ENCODE results near the gene GFRA1. TPM values are rescaled to one million over a fixed set of nuclear protein-coding genes. Genes with fewer than 3 reads are reported as not detected.

GFRA1 gene
- polyA plus RNA-seq, 3 donors: not detected

- no peaks in the 10 kb centered on the region for H4K20me1 ChIP-seq (ENCODE audit: insufficient read depth, low read length)
- Mint-ChIP-seq H3K36me3 (no peaks in the 10 kb centered on the region), H3K4me3 (no peak overlapping the region), H3K27ac (no peak overlapping the region), H3K9me3 (peaks cover 0 to 4% (median 0%) of the 10 kb centered on the region in 7 donors), H3K27me3 (ENCODE audit: low read depth in 3 of 3) (peaks cover 0 to 2% (median 0%) of the 10 kb centered on the region in 3 donors), H3K4me1 (no peaks in the 10 kb centered on the region)
- H3K79me2 ChIP-seq (ENCODE audit: insufficient read depth, low read length): no peaks in the 10 kb centered on the region
- H2AFZ ChIP-seq (ENCODE audit: insufficient read depth, low read depth, low read length, poor library complexity, severe bottlenecking): no peak overlapping the region
- H3K4me1 ChIP-seq (ENCODE audit: control insufficient read depth in 1 of 2, insufficient read depth in 2 of 2, low read length in 2 of 2): no peaks in the 10 kb centered on the region
- WGBS (ENCODE audit: insufficient coverage): 65% methylated on average over 9 of the region's 15 CpGs
- no peak overlapping the region for H3K9ac ChIP-seq (ENCODE audit: insufficient read depth, low read length, poor library complexity, severe bottlenecking)
- intact Hi-C loops (cut with micrococcal nuclease): no loop called here
- TF ChIP-seq, protein P1, sequence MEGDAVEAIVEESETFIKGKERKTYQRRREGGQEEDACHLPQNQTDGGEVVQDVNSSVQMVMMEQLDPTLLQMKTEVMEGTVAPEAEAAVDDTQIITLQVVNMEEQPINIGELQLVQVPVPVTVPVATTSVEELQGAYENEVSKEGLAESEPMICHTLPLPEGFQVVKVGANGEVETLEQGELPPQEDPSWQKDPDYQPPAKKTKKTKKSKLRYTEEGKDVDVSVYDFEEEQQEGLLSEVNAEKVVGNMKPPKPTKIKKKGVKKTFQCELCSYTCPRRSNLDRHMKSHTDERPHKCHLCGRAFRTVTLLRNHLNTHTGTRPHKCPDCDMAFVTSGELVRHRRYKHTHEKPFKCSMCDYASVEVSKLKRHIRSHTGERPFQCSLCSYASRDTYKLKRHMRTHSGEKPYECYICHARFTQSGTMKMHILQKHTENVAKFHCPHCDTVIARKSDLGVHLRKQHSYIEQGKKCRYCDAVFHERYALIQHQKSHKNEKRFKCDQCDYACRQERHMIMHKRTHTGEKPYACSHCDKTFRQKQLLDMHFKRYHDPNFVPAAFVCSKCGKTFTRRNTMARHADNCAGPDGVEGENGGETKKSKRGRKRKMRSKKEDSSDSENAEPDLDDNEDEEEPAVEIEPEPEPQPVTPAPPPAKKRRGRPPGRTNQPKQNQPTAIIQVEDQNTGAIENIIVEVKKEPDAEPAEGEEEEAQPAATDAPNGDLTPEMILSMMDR (IDR thresholded peaks at IDR 0.05): no peak
- H3K4me2 ChIP-seq (replicated peaks; ENCODE audit: extremely low read depth, low read length, poor library complexity, severe bottlenecking): no peak overlapping the region
- DNase-seq: no peak
- no peaks in the 10 kb centered on the region for H3K9me3 ChIP-seq (replicated peaks in 1 of 2; ENCODE audit: control insufficient read depth in 1 of 2, insufficient read depth in 1 of 2, low read length in 2 of 2)
- H3K36me3 ChIP-seq (replicated peaks in 1 of 2; ENCODE audit: control insufficient read depth in 1 of 2, insufficient read depth in 2 of 2, low read length in 2 of 2): no peaks in the 10 kb centered on the region
- H3K27ac ChIP-seq (ENCODE audit: low read depth in 1 of 2, low read length in 2 of 2): no peak overlapping the region
- H3K4me3 ChIP-seq (replicated peaks in 1 of 3; ENCODE audit: low read depth in 2 of 3, low read length in 3 of 3): no peak overlapping the region
- no peaks in the 10 kb centered on the region for H3K27me3 ChIP-seq (ENCODE audit: control insufficient read depth in 2 of 2, insufficient read depth in 2 of 2, low read length in 2 of 2)
Observed at GRCh38 chr10:116147147-116147905, 125.7 kb downstream of the GFRA1 start.

- Histone ChIP-seq H2AFZ (ENCODE audit: insufficient read depth, low read depth, low read length, poor library complexity, severe bottlenecking) (no peak overlapping the region), H3K4me3 (replicated peaks in 1 of 3; ENCODE audit: low read depth in 2 of 3, low read length in 3 of 3) (no peak overlapping the region), H3K9ac (ENCODE audit: insufficient read depth, low read length, poor library complexity, severe bottlenecking) (no peak overlapping the region), H3K36me3 (replicated peaks in 1 of 2; ENCODE audit: control insufficient read depth in 1 of 2, insufficient read depth in 2 of 2, low read length in 2 of 2) (no peaks in the 10 kb centered on the region), H3K4me1 (ENCODE audit: control insufficient read depth in 1 of 2, insufficient read depth in 2 of 2, low read length in 2 of 2) (no peaks in the 10 kb centered on the region), H3K4me2 (replicated peaks; ENCODE audit: extremely low read depth, low read length, poor library complexity, severe bottlenecking) (no peak overlapping the region), H3K27me3 (ENCODE audit: control insufficient read depth in 2 of 2, insufficient read depth in 2 of 2, low read length in 2 of 2) (no peaks in the 10 kb centered on the region), H3K9me3 (replicated peaks in 1 of 2; ENCODE audit: control insufficient read depth in 1 of 2, insufficient read depth in 1 of 2, low read length in 2 of 2) (no peaks in the 10 kb centered on the region), H3K27ac (ENCODE audit: low read depth in 1 of 2, low read length in 2 of 2) (no peak overlapping the region), H3K79me2 (ENCODE audit: insufficient read depth, low read length) (no peaks in the 10 kb centered on the region), H4K20me1 (ENCODE audit: insufficient read depth, low read length) (no peaks in the 10 kb centered on the region)
- TF ChIP-seq, protein P1 (IDR thresholded peaks at IDR 0.05): no peak
- no peaks in the 10 kb centered on the region for H3K36me3 Mint-ChIP-seq
- no peak for DNase-seq
- intact Hi-C loops (cut with micrococcal nuclease): no loop called here
- H3K4me1 Mint-ChIP-seq: no peaks in the 10 kb centered on the region
- H3K9me3 Mint-ChIP-seq: peaks cover 0 to 4% (median 0%) of the 10 kb centered on the region in 7 donors
- H3K27ac Mint-ChIP-seq: no peak overlapping the region
- H3K27me3 Mint-ChIP-seq (ENCODE audit: low read depth in 3 of 3): peaks cover 0 to 2% (median 0%) of the 10 kb centered on the region in 3 donors
- no CpG with 5 or more reads among the region's 3 CpGs for WGBS (ENCODE audit: insufficient coverage)
- H3K4me3 Mint-ChIP-seq: no peak overlapping the region
Observed at GRCh38 chr10:116146372-116147140, 126.5 kb downstream of the GFRA1 start.

Data from CD14-positive monocyte (primary cell).